HL-60 (cell line): ENCODE data around the gene EIF3J.

Experiments used
- DNase-seq, 2 experiments: peaks; one replicate each; pipeline ENCODE4 v3.0.0-alpha.2; 2010 to 2020; ENCODE audit warnings: low read depth in 1 of 2, low spot score in 1 of 2
- H3K27ac ChIP-seq: fragments of 250-450 bp; sonication (Bioruptor Pico); replicated peaks from 2 replicates; pipeline ENCODE4 v1.5.1; 2020; ENCODE audit warnings: mild to moderate bottlenecking, moderate library complexity
- H3K27me3 ChIP-seq: fragments of 250-450 bp; sonication (Bioruptor Pico); 2 replicates; pipeline ENCODE4 v1.5.1; 2021; ENCODE audit warnings: mild to moderate bottlenecking, moderate library complexity; ENCODE audit not compliant: insufficient read depth, poor library complexity, severe bottlenecking
- H3K4me3 ChIP-seq: replicated peaks from 2 replicates; pipeline ENCODE4 v1.5.1; 2011; ENCODE audit warnings: mild to moderate bottlenecking, control low read depth, low read length; ENCODE audit not compliant: insufficient read depth
- GABPA ChIP-seq: IDR thresholded peaks from 2 replicates; pipeline ENCODE4 v1.6.1; 2012; ENCODE audit warnings: low read depth
- POLR2AphosphoS5 ChIP-seq: IDR thresholded peaks from 2 replicates; pipeline ENCODE4 v1.6.1; 2012; ENCODE audit warnings: low read depth
- SPI1 ChIP-seq: IDR thresholded peaks from 2 replicates; pipeline ENCODE4 v1.6.1; 2012; ENCODE audit warnings: low read depth, mild to moderate bottlenecking, borderline replicate concordance
- TF ChIP-seq, protein P1 (sequence below): IDR thresholded peaks from one replicate; pipeline ENCODE4 v1.5.1; 2011; ENCODE audit warnings: low read length, control low read depth, inconsistent platforms; ENCODE audit not compliant: insufficient read depth
- TF ChIP-seq, protein P2 (sequence below): IDR thresholded peaks from 2 replicates; pipeline ENCODE4 v1.6.1; 2012; ENCODE audit warnings: low read depth; ENCODE audit not compliant: insufficient replicate concordance

The EIF3J gene

DNA sequence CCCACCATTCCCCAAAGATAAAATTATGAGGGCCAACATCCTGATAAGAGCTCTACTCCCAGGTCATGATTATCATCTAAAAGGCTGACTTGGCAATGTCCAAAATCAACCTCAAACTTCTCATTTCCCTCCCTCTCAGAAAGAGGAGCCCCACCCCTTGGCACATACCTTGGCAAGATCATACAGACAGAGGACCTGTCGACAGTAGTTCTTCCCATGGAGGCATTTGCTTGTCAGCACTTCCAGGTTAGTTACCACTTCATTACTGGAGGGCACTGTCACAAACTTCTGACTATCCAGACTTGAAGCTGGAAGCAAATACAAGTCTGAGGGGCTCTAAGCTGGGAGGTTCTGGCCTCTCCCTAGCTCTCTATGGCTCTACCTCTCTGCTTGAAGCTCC, 37.8 kb downstream of the EIF3J start:
- no peak overlapping the region for H3K4me3 ChIP-seq
- H3K27me3 ChIP-seq = no peaks in the 10 kb centered on the region
- TF ChIP-seq, protein P1, sequence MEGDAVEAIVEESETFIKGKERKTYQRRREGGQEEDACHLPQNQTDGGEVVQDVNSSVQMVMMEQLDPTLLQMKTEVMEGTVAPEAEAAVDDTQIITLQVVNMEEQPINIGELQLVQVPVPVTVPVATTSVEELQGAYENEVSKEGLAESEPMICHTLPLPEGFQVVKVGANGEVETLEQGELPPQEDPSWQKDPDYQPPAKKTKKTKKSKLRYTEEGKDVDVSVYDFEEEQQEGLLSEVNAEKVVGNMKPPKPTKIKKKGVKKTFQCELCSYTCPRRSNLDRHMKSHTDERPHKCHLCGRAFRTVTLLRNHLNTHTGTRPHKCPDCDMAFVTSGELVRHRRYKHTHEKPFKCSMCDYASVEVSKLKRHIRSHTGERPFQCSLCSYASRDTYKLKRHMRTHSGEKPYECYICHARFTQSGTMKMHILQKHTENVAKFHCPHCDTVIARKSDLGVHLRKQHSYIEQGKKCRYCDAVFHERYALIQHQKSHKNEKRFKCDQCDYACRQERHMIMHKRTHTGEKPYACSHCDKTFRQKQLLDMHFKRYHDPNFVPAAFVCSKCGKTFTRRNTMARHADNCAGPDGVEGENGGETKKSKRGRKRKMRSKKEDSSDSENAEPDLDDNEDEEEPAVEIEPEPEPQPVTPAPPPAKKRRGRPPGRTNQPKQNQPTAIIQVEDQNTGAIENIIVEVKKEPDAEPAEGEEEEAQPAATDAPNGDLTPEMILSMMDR = no peak
- TF ChIP-seq SPI1 (no peak), POLR2AphosphoS5 (no peak)
- no peak overlapping the region for H3K27ac ChIP-seq
- DNase-seq = no peak

DNA sequence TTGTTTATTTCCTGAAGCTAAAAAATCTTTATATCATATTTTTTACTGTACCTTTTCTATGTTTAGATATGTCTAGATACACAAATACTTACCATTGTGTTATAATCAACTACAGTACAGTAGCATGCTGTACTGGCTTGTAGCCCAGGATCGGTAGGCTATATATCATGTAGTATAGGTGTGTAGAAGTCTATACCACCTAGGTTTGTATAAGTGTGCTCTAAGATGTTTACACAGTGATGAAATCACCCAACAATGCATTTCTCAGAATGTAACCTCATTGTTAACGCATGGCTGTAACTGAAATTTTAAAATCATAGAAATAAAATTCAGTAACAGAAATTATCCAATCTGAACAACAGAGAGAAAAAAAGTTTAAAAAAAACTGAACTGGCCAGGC, 43.2 kb downstream of the EIF3J start:
- no peak overlapping the region for H3K4me3 ChIP-seq
- TF ChIP-seq, protein P1 = no peak
- TF ChIP-seq GABPA (no peak), SPI1 (no peak), POLR2AphosphoS5 (no peak)
- TF ChIP-seq, protein P2, sequence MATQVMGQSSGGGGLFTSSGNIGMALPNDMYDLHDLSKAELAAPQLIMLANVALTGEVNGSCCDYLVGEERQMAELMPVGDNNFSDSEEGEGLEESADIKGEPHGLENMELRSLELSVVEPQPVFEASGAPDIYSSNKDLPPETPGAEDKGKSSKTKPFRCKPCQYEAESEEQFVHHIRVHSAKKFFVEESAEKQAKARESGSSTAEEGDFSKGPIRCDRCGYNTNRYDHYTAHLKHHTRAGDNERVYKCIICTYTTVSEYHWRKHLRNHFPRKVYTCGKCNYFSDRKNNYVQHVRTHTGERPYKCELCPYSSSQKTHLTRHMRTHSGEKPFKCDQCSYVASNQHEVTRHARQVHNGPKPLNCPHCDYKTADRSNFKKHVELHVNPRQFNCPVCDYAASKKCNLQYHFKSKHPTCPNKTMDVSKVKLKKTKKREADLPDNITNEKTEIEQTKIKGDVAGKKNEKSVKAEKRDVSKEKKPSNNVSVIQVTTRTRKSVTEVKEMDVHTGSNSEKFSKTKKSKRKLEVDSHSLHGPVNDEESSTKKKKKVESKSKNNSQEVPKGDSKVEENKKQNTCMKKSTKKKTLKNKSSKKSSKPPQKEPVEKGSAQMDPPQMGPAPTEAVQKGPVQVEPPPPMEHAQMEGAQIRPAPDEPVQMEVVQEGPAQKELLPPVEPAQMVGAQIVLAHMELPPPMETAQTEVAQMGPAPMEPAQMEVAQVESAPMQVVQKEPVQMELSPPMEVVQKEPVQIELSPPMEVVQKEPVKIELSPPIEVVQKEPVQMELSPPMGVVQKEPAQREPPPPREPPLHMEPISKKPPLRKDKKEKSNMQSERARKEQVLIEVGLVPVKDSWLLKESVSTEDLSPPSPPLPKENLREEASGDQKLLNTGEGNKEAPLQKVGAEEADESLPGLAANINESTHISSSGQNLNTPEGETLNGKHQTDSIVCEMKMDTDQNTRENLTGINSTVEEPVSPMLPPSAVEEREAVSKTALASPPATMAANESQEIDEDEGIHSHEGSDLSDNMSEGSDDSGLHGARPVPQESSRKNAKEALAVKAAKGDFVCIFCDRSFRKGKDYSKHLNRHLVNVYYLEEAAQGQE = no peak
- DNase-seq = no peak
- H3K27me3 ChIP-seq = no peaks in the 10 kb centered on the region
- no peak overlapping the region for H3K27ac ChIP-seq

DNA sequence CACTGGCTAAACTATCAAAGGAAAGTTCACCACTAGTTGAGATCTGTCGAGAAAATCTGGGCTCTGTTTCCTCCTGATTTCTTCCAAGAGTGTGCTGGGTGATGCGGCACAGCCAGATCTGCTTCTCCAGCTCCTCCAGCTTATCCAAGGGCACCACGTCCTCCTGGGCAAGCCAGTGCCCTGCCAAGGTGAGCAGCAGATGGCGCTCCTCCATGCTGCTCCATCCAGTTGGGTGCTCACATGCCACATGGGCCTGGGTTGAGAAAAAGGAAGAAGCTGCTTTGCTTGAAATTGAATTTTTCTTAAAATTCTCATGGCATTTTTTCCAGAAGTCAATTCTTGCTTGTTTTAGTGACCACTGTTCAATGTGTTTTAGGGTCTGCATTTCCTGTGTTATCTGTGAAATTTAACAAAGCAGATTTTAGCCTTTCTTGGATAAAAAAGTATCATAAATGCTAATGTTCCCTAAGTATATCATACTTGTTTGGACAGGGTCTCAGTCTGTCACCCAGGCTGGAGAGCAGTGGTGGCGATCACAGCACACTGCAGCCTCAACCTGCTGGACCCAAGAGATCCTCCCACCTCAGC, 47.3 kb downstream of the EIF3J start:
- no peaks in the 10 kb centered on the region for H3K27me3 ChIP-seq
- no peak overlapping the region for H3K27ac ChIP-seq
- TF ChIP-seq, protein P1 = peak; percentile 63
- TF ChIP-seq, protein P2 = no peak
- peak in 1 of 2 experiments; percentile 79 for DNase-seq
- no peak overlapping the region for H3K4me3 ChIP-seq

DNA sequence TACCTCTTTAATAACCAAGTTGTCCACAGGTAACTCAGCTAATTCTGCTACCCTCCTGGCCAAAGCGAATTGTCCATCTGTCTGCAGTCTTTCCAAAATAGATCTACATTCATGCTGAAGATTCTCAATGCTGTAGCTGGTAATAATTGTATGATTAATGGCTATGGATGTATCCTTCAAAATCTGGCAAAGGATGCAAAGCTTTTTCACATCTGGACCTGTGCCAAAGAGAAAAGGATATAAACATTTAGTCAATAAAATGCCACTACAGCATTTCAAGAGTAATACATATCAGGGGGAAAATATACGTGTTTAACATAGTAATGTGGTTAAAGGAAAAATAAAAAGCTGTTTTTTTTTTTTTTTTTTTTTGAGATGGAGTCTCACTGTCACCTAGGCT, 48.7 kb downstream of the EIF3J start:
- no peak overlapping the region for H3K27ac ChIP-seq
- H3K4me3 ChIP-seq = no peak overlapping the region
- DNase-seq = no peak
- TF ChIP-seq, protein P1 = no peak
- TF ChIP-seq GABPA (no peak), POLR2AphosphoS5 (no peak), SPI1 (no peak)
- TF ChIP-seq, protein P2 = no peak
- no peaks in the 10 kb centered on the region for H3K27me3 ChIP-seq
